C4-2B (cell line): Measurements from ENCODE around the gene STXBP2.

Experiments
- ZFX ChIP-seq: fragments of 450-650 bp; IDR thresholded peaks from 2 replicates; pipeline ENCODE4 v1.6.1; 2017
- TF ChIP-seq, protein P1 (sequence below): fragments of 450-650 bp; conservative IDR thresholded peaks from 2 replicates; pipeline ENCODE4 v1.5.1; 2017; ENCODE audit warnings: mild to moderate bottlenecking

DNA sequence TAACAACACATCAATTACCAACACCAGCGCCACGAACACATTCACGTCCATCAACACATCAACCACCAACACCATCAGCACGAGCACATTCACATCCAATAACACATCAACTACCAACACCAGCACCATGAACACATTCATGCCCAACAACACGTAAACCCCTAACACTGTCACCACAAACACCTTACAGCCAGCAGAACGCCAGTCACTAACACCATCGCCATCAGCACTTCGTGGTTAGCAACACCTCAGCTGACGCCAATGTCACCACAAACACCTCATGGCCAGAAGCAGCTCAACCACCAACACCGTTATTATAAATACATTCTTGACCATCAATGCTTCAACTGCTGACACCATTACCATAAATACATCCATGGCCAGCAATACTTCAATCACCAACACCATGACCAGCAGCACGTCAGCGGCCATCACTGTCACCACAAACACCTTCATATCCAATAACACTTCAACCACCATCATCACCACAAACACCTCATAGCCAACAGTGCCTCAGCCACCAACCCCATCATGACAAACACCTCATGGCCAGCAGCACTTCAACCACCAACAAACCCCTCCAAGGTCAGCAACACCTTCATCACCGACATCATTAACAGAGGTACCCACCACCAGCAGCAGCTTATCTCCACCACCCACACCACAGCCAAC is 55.6 kb downstream of the STXBP2 start:
- TF ChIP-seq, protein P1, sequence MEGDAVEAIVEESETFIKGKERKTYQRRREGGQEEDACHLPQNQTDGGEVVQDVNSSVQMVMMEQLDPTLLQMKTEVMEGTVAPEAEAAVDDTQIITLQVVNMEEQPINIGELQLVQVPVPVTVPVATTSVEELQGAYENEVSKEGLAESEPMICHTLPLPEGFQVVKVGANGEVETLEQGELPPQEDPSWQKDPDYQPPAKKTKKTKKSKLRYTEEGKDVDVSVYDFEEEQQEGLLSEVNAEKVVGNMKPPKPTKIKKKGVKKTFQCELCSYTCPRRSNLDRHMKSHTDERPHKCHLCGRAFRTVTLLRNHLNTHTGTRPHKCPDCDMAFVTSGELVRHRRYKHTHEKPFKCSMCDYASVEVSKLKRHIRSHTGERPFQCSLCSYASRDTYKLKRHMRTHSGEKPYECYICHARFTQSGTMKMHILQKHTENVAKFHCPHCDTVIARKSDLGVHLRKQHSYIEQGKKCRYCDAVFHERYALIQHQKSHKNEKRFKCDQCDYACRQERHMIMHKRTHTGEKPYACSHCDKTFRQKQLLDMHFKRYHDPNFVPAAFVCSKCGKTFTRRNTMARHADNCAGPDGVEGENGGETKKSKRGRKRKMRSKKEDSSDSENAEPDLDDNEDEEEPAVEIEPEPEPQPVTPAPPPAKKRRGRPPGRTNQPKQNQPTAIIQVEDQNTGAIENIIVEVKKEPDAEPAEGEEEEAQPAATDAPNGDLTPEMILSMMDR = no peak
- TF ChIP-seq ZFX = no peak
